ENCODE results near the gene AUP1. TPM values are rescaled to one million over a fixed set of nuclear protein-coding genes. Genes with fewer than 3 reads are reported as not detected.

AUP1 gene
- total and polyA plus RNA-seq, 10 of the 15 experiments (the other 5 are each of a cell fraction or from before 2014, with no cell fraction given): 39.1 to 215 (median 138) TPM

DNA sequence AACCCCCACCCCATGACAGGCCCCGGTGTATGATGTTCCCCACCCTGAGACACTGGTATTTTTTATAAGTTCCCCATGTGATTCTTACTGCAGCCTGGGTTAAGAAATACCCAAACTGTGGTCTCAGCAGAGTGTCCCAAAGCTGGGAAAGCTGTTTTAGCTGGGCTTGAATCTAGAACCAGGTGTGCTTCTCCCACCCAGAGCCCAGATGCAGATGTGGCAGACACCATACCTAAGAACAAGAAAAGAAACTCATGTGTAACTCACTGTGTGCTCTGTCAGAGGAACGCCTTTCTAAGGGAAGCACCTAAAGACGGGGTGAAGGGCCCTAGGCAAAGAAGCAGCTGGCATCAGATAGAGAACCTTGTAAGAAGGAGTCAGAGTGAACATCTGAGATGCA, 48.9 kb upstream of the AUP1 start:
- POLR2A ChIA-PET: interaction anchor here (0.7 to 25.0 kb wide), 4 partner anchors 12 to 46 kb away, joined by 3 to 441 read pairs (median 22); partner anchors contain the start of genes DOK1 and LOXL3
- ATAC-seq (peak; percentile 75), FAIRE-seq (peak; percentile 38), DNase-seq (ENCODE audit: low read depth, low spot score) (no peak)
- peak overlapping the region; percentile 34; the same call in 1 of the 2 replicates for H3K27ac ChIP-seq (ENCODE audit: control insufficient read depth, insufficient read depth)
- intact Hi-C loops (cut with micrococcal nuclease; ENCODE audit: unreplicated experiment): no loop called here
- peak overlapping the region; percentile 65; the same call in 1 of the 2 replicates for H2AFZ ChIP-seq (ENCODE audit: control insufficient read depth, low read depth, low read length)
- H3K36me3 ChIP-seq (ENCODE audit: control insufficient read depth in 2 of 2, insufficient read depth in 2 of 2, low read length in 1 of 2): no peaks in the 10 kb centered on the region
- in situ Hi-C loops (cut with MboI): no loop called here
- peak overlapping the region; percentile 44 for H3K4me2 ChIP-seq (ENCODE audit: control insufficient read depth, insufficient read depth)
- TF ChIP-seq TCF12 (IDR thresholded peaks at IDR 0.05; ENCODE audit: low read depth, low read length) (peak; percentile 73), ATF7 (IDR thresholded peaks at IDR 0.05; ENCODE audit: low read depth) (no peak), TCF3 (IDR thresholded peaks at IDR 0.05; ENCODE audit: borderline replicate concordance, insufficient read depth, low read depth, low read length) (peak; percentile 70; the same call in 1 of the 2 replicates), SMC3 (IDR thresholded peaks at IDR 0.05; ENCODE audit: borderline replicate concordance, low read length) (no peak), ETV6 (conservative IDR thresholded peaks at IDR 0.05 in 1 of 2, IDR thresholded peaks at IDR 0.05 in 1 of 2; ENCODE audit: borderline replicate concordance in 1 of 2, low read depth in 1 of 2) (0 out of 4 replicates have a peak, but pooled peaks of 1 of the 2 experiments have one; percentile 22)
- TF ChIP-seq, protein P1, sequence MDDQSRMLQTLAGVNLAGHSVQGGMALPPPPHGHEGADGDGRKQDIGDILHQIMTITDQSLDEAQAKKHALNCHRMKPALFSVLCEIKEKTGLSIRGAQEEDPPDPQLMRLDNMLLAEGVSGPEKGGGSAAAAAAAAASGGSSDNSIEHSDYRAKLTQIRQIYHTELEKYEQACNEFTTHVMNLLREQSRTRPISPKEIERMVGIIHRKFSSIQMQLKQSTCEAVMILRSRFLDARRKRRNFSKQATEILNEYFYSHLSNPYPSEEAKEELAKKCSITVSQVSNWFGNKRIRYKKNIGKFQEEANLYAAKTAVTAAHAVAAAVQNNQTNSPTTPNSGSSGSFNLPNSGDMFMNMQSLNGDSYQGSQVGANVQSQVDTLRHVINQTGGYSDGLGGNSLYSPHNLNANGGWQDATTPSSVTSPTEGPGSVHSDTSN (IDR thresholded peaks at IDR 0.05; ENCODE audit: insufficient replicate concordance, low read depth, low read length): no peak
- TF ChIP-seq, protein P2, sequence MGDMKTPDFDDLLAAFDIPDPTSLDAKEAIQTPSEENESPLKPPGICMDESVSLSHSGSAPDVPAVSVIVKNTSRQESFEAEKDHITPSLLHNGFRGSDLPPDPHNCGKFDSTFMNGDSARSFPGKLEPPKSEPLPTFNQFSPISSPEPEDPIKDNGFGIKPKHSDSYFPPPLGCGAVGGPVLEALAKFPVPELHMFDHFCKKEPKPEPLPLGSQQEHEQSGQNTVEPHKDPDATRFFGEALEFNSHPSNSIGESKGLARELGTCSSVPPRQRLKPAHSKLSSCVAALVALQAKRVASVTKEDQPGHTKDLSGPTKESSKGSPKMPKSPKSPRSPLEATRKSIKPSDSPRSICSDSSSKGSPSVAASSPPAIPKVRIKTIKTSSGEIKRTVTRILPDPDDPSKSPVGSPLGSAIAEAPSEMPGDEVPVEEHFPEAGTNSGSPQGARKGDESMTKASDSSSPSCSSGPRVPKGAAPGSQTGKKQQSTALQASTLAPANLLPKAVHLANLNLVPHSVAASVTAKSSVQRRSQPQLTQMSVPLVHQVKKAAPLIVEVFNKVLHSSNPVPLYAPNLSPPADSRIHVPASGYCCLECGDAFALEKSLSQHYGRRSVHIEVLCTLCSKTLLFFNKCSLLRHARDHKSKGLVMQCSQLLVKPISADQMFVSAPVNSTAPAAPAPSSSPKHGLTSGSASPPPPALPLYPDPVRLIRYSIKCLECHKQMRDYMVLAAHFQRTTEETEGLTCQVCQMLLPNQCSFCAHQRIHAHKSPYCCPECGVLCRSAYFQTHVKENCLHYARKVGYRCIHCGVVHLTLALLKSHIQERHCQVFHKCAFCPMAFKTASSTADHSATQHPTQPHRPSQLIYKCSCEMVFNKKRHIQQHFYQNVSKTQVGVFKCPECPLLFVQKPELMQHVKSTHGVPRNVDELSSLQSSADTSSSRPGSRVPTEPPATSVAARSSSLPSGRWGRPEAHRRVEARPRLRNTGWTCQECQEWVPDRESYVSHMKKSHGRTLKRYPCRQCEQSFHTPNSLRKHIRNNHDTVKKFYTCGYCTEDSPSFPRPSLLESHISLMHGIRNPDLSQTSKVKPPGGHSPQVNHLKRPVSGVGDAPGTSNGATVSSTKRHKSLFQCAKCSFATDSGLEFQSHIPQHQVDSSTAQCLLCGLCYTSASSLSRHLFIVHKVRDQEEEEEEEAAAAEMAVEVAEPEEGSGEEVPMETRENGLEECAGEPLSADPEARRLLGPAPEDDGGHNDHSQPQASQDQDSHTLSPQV (IDR thresholded peaks at IDR 0.05): no peak
- RAD21 ChIA-PET (ENCODE audit: unreplicated experiment): interaction anchor here (0.7 to 10.3 kb wide), 7 partner anchors 9 to 72 kb away, joined by 3 to 152 read pairs (median 6); partner anchors contain the start of gene LOXL3
- H3K9ac ChIP-seq (ENCODE audit: control insufficient read depth, insufficient read depth, low read length): no peak overlapping the region
- SMC1A ChIA-PET (ENCODE audit: uncharacterized antibody, unreplicated experiment): interaction anchor here (1.0 to 16.6 kb wide), 10 partner anchors 8 to 96 kb away, joined by 3 to 371 read pairs (median 14); partner anchors contain the start of genes CCDC142, LOXL3, PCGF1 and TTC31
- no peaks in the 10 kb centered on the region for H3K27me3 ChIP-seq (replicated peaks in 1 of 2; ENCODE audit: control insufficient read depth in 2 of 2, insufficient read depth in 2 of 2, low read length in 1 of 2)
- CTCF ChIA-PET: interaction anchor here (0.6 to 17.4 kb wide), 9 partner anchors 8 to 399 kb away, joined by 3 to 281 read pairs (median 4); partner anchors contain the start of genes CCDC142, PCGF1 and TTC31
- H4K20me1 ChIP-seq (ENCODE audit: control insufficient read depth, insufficient read depth): no peaks in the 10 kb centered on the region
- no peak overlapping the region for H3K4me3 ChIP-seq
- BruUV-seq (replicated peaks): no TSS peak
- no peaks in the 10 kb centered on the region for H3K79me2 ChIP-seq (ENCODE audit: control insufficient read depth, insufficient read depth, low read length)
- peaks cover 42% of the 10 kb centered on the region for H3K4me1 ChIP-seq (ENCODE audit: control insufficient read depth, insufficient read depth, low read length)
- 0% methylated on average over 3 of the region's 3 CpGs for WGBS (ENCODE audit: insufficient coverage, insufficient replicate concordance, low lambda C conversion rate, missing lambda C conversion rate)
- no peaks in the 10 kb centered on the region for H3K9me3 ChIP-seq (replicated peaks; ENCODE audit: control insufficient read depth, insufficient read depth, low read length)

Measured in GM12878 (cell line).